GM15510 (cell line): Measurements from ENCODE around the gene SUPT6H.

Source experiments
- POLR2A ChIP-seq: IDR thresholded peaks from 3 replicates; pipeline ENCODE4 v1.6.1; 2011; ENCODE audit warnings: borderline replicate concordance; ENCODE audit not compliant: insufficient read length; ENCODE audit errors: extremely low read depth

SUPT6H gene

DNA sequence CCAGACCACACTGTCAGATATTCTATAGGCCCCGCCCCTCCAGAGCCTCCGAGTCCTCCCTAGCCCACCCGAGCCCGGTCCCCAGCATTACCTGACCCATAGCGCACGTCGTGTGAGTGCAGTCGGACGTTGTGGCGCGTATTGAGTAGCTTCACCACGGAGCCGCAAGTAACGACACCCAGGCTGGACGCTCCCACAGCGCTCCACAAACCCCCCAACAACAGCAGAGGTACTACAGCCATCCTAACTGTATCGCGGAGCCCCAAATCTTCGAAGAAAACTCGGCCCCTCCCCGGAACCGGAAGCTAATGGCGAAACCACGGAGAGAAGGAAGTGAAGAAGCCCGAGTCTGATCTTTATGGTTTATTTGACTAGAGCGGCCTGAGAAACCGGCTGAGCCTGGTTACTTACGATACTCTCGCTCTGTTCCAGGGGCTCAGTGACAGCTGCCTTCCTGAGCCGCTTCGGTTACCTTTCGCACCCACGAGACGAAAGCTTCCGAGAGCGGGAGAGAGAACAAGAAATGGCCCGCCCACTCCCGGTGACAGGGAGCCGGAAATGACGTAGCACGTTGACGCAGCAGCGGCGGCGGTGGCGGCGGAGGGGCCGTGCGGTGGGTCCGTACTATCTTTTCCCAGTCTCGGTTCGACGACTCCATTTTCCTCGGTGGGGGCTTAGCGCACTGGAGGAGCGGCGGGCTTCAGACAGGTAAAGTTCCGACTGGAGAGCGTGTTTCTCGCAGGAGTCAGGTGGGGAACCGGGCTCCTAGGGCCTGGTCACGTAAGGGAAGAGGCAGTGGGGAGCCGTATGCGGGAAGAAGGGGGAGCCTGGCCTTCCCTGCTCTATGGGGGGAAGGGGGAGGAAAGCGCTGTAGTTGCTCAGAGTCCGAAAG is at the start of gene SUPT6H, which contains the start of gene SDF2:
Gene SUPT6H, plus strand, starts transcription at position 571 of the 892 bp plus-strand sequence. CDS start 11,197 bp downstream, outside the sequence.
Gene SDF2, minus strand, starts transcription at position 272 of the 892 bp plus-strand sequence. Its CDS starts 30 bp downstream, at position 242.
- TF ChIP-seq POLR2A, result peak; percentile 85

DNA sequence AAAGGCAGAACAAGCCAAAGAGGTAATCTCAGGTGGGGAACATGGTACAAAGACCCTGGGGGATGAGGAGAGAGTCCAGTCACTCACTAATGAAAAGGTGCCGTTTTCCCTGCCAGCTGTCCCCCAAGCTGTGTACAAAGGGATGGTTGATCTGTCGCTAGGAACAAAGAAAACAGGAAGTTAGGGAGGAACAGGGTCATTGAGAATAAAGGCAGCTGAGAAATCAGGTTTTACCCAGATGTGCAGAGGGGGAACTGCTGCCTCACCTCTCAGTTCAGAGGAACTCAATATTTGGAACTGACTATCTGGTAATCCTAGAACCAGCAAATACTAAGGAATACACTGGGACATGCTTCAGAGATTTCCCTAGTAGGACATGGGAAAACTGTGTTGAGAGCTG is 49.5 kb upstream of the SUPT6H start:
- no peak for TF ChIP-seq POLR2A

DNA sequence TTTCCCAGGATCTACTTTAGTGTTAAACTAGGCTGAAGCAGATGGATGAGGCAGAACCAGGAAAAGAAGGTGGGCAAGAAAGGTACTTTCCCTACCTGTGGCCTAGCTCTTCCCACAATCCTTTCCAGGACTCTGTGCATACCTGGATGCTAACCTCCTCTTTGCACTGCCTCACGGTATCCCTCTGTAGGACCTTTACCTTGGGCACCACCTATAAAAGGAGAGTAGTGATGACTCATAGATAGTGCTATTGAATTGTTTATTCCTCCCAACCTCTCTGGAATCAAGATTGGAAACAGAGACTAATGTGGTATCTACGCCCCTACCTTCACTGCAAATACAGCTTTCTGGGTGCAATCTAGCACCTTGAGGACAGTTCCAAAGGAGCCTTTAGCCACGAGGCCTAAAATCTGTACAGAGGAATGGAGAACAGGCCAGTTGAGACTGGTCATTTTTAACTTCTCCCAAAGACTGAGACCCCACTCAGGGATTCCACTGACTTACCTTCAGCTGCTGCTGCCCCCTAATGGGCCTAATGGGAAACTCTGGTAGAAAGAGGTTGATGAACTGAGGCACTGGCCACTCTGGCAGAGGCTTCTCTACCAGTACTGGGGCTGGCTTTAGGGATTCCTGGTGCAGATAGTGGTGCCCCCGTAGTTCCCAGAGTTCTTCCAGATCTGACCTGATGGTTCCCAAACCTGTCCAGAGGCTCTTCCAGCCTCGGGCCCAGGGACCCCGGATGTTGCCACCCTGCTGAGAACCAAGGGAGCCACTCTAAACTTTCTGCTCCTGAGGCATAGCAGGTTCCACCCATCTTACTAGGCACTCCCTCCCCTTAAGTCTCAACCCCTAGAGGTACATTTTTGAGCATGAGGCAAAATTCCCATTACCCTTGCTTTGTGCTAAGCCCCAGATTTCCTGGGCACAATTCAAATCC is 48.8 kb upstream of the SUPT6H start:
- no peak for TF ChIP-seq POLR2A

DNA sequence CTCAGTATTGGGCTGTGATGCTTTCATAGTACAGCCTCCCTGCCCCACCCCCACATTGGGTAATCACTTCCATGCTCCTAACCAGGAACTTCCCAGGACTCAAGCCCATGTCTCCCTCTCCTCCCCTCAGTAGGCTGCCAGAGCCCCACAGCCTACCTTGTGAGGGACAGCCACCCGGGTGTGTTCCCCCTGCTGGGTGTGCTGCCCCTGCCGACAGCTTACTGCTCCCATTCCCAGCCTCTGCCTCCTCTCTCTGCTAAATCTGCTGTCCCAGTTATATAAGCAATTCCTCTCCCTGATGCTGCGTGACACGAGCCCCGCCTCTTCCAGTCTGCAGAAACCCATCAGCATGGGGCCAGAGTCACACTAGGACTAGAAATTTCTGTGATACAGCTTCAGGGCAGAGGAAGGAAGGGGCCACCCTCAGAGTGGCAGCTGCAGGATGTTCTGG is 48.0 kb upstream of the SUPT6H start, which contains the start of gene RSKR:
Gene RSKR, minus strand, starts transcription at position 255 of the 451 bp plus-strand sequence. Its CDS starts 24 bp downstream, at position 231.
- TF ChIP-seq POLR2A, result no peak

DNA sequence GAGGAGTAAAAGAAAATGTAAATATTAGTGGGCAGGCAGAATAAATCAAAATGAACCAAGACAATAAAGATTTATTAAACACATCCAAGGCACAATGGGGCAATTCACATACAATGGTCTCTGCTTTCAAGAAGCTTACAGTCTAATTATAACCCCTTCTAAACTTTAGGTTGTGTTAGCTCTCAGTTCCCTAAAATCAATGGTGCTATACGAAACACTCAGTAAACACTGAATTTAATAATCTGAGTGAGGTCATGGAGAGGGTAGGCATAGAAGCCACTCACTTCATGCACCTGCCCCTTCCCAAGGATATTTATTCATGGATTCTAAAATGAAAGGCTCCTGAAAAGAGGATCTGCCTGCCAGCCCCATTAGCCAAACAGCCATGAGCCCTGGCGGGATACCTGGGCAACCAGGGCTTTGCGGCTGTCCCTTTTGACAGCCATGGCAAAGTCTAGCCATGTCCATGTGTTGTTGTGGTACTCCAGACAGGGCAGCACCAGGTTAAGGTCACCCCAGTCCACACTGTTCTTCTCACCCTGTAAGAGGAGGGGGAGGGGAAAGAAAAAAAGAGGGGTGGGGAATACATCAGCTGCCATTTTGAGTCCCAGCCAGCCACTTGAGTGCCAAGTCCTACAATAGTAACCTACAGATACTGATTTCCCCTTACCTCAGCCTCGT is 46.6 kb upstream of the SUPT6H start:
- TF ChIP-seq POLR2A, result no peak

DNA sequence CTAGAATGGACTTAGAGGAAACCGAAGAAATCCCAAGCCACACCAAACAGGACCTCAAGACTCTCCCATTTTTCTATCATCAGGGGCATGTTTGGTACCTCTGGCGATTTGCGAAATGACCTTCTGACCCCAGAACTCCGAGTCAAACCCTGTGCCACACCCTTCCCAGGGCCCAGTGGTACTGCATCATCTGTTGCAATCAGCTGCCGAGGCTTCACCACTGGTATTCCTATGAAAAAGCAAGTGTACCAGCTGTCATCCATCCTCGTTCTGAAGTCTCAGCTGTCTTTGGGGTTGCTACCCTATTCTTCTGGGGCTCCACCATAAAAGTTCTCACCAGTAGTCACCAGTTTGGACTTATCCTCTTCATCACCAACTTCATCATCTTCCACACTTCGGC is 45.7 kb upstream of the SUPT6H start:
- no peak for TF ChIP-seq POLR2A

DNA sequence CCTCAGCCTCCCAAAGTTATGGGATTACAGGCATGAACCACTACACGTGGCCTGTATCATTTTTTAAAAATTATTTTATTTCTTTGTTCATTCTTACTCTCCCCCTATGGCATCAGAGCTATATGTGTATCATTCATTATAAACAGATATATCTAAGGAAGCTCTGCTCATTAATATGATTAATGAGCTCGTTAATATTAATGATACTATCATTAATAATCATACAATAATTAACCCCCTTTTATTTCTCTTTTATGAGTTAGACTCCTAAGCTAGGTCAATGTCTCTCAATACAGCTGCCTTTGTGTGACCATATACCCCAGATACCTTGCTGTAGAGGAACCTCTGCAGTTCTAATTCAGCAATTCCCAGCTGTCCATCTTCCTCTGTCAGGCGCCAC is 43.5 kb upstream of the SUPT6H start:
- no peak for TF ChIP-seq POLR2A

DNA sequence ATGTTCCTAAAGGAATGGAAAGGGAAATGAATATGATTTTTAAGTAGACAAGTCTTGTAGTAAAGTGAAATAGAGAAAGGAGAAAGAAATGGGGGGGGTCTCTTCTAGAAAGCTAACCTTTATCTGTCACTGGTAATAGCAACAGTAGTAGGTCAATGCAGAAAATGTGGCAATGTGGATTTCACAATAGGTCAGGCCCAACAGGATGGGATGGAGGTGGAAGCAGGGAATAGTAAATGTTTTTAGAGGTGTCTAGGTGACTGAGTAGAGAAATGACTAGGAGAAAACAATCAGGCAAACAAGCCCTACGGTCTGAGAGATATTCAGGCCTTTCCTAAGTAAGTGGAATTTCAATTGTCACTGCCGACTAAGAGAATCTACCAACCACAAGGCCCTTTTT is 42.0 kb upstream of the SUPT6H start:
- no peak for TF ChIP-seq POLR2A

DNA sequence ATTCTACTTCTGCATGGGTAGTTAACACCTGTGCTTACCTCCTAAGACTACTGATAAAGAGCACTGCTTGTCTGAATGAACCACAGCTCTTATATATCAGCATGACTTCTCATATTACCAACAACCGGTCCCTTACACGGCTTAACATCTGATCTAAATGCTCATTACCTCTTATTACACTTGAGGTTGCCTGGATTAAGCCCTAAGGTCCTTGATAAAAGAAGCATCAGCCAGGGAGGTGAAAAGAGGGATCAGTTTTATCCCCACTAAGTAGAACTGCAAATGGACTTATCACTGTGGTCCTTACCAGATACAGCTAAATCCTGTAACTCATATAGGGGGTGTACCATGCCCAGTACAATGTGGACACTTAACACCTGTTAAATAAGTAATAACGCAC is 39.8 kb upstream of the SUPT6H start:
- TF ChIP-seq POLR2A, result no peak

DNA sequence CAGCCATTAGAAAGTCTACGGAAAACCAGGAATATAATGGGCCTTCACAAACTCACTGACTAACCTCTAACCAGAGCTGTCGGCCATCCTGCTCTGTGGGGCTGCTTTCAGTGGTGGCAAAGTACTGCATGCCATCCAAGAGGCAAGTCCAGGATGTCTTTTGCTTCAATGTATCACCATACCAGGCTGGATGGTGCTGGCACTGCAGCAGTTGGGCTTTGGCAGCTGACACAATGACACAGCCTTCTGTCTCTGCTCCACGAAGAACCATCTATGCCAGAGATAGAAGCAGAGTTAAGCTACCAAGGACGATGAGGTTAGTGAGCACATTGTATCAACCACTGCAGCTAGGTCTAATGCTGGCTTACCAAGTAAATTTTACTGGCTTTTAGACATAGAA is 38.3 kb upstream of the SUPT6H start:
- no peak for TF ChIP-seq POLR2A

DNA sequence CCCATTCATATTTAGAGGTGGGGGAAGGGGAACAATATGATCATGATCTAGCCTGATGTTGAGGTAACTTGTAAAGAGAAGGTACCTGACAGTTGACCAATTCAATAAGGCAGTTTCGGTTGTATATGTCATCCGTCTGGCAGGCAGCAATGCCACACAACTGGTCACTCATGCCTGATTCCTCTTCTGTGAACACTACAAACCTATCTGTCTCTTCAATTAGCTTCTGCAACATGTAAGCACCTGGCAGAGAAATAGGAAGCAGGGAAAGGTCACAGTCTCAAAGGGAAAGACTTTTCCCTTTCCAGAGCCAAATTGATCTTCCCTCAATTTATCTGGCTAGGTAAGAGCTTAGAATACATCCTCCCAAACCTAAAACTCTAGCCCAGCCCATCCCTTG is 37.9 kb upstream of the SUPT6H start:
- no peak for TF ChIP-seq POLR2A

DNA sequence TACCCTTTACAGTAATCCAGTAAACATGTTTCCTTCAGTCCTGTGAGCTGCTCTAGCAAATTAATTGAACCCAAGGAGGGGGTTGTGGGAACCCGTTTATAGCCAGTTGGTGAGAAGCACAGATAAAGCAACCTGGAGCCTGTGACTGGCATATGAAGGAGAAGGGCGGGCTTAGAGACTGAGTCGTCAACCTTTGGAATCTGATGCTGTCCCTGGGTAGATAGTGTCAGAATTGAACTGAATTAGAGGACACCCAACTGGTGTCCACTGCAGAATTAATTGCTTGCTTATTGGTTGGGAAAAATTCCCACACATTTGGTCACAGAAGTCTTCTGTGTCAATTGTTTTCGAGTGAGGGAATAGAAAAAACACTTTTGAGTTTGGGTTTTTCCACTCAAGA is 35.2 kb upstream of the SUPT6H start:
- TF ChIP-seq POLR2A, result no peak

DNA sequence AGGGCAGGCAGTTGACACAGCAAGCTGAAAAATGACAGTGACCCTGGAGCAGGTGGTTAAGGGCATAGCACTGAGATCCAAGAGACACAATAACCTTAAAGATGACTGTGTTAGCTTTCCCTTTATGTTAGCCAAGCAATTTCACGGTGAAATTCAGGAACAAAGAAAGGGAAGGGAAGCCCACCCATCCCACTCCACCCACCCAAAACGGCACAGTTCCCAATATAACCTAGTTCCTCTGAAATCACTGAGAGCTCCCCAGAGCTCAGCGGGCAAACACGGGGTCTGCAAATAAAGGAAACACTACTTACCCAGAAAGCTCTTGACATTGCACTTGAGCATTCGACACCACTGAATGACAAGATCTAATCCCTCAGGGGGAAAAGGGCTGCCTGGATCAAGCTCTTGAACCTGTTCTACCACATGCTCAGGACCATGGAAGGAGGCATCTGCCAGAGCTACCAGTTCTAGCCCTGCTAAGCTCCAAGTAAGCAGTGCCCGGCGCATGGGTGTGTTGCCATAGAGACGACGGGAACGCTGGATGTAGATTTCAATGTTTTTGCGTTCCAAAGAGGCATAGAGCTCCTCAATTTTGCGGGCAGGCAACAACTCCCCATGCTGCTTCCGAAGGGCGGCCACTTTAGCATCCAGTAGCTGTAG is 27.7 kb upstream of the SUPT6H start:
- TF ChIP-seq POLR2A, result no peak

DNA sequence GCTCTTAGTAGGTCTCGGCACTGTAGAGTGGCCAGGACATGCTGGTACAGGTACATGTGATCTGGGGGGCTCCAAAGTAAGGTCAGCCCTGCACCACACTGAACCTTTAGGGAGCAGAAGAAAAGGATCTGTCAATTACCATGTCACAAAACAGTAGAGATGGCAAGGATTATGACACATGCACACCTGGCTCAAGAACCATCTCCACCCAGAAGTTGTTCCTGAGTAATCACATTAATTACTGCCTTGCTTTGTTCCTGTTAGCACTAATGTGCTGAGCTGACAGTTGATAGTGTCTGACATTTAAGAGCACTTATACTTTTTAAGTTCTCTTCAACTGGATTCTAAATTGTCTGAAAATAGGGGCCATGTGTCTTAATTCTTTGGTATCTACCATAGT is 26.5 kb upstream of the SUPT6H start:
- TF ChIP-seq POLR2A, result no peak

DNA sequence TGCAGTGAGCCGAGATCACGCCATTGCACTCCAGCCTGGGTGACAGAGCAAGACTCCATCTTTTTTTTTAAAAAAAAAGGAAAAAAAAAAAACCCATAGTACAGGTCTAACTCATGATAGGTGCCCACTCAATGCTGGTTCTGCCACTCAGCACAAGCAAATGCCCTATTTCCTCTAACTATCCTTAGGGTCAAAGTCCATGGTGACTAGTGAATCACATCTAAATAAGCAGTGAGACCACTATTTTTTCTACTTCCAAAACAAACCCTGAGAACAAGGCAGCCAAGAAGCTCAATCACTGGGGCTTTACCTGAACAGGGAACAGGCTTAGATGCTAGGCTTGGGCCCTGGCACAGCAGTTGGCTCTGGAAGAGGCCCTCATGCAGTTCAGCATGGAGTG is 20.4 kb upstream of the SUPT6H start:
- TF ChIP-seq POLR2A, result no peak
